Measurements from ENCODE around the gene PTPN11.

The PTPN11 gene

DNA sequence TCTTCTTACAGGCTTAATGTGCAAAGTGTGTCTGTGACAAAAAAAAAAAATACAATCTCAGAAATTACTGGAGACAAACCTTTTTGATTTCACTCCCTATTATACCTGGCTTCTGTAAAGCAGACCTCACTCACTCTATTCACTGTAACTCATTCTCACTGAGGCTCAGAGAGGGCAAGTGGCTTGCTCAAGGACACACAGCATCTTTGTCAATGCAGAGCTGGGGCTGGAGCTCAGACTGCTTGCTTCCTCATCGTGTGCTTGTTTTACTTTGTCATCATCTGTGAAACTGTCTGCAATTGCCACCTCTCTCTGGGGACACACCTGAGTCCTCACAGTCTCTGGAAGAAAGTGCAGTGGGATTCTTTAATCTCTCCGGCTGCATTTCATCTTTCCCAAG is 120.0 kb downstream of the PTPN11 start:
- DNase-seq (ENCODE audit: low read depth in 1 of 2, low spot score in 1 of 2): no peak

DNA sequence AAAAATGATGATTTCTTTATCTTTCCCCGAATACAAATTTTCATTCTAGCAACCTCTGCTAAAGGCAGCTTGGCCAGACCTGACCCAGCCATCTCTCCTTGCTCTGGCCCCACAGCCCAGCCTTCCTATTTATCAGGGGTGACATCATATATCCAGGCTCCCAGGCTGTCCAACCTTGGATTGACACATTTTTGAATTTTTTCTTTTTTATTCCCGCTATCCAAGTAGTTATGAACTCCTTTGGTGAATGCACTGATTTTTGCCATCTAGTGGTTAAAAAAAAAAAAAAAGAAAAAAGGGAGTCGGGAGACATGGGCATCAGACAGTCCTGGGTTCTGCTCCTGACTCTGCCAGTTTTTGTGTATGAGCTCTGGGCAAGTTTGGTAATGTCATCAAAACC is 120.5 kb downstream of the PTPN11 start:
- no peak for DNase-seq (ENCODE audit: low read depth in 1 of 2, low spot score in 1 of 2)

DNA sequence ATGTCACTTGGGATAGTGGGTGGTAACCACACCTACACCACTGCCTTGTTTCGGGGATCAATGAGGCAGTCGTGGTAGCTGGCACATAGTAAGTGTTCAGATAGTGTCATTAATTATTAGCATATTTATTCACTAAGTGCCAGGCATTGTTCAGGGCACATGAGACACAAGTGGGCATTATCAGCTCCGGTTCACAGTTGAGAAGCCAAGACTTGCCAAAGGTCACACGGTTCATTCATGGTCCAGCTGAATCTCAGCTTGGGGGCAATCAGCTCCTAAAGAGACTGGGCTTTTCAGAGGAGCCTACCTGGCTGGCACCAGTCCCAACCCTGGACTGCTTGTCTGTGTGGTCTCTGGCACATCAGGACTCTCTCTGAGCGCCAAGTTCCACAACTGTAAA is 121.3 kb downstream of the PTPN11 start:
- DNase-seq (ENCODE audit: low read depth in 1 of 2, low spot score in 1 of 2): no peak

DNA sequence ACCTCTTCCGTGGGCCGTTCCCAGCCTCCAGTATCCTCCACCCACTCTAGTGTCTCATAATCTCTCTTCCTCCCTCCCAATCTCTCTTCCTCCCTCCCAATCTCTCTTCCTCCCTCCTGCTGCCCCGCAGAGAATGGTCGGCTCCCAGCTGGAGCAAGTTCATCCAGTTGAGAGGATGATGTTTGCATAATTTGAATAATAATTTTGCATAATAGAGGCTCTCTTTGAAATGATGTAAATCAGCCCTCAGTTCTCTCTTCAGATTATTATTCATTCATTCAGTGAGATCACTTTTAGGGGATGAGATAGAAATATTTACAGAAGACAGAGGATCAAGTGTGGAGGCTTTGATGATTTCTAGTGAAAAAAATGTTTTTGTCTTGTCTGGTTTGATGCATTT is 125.0 kb downstream of the PTPN11 start:
- DNase-seq (ENCODE audit: low read depth in 1 of 2, low spot score in 1 of 2): no peak

DNA sequence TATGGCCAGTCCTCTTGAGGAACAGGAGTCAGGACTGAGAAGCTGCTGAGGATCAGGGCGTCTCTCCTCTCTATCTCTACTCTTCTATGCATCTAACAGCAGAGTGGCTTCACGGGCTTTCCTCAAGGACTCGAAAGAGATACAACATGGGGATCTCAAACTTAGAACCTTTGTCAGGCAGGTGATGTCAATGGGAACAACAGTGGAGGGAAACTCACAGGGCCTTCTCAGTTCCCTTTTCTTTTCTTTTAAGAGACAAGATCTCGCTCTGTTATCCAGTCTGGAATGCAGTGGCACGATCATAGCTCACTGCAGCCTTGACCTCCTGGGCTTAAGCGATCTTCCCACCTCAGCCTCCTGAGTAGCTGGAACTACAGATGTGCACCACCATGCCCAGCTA is 127.6 kb downstream of the PTPN11 start:
- no peak for DNase-seq (ENCODE audit: low read depth in 1 of 2, low spot score in 1 of 2)

DNA sequence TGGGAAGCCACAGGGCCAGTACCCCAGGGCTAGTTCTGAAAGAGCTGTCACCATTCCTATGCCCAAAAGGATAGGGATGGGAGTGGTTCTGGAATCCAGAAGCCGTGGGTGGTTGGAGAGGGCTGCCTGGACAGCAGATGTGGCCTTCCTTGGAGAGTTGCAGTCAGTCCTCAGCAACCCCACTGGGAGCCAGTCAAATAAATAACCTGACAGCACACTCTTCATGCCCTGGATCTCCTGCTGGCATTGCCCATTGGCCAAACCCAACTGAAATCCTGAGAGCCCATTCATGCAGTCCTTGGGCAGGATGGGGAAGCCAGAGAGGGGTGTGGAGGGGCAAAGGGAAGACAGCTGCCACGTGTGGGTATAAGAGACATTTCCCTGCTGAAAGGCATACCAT is 128.2 kb downstream of the PTPN11 start:
- DNase-seq (ENCODE audit: low read depth in 1 of 2, low spot score in 1 of 2): no peak

DNA sequence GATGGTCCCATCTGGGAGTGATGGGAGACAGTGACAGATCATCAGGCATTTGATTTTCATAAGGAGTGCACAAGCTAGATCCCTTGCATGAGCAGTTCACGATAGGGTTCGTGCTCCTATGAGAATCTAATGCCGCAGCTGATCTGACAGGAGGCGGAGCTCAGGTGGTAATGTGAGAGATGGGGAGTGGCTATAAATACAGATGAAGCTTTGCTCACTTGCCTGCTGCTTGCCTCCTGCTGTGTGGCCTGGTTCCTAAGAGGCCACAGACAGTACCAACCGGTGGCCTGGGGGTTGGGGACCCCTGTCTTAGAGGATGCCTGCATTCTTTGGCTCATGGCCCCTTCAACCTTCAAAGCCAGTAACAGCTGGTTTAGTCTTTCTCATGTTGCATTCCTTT is 130.3 kb downstream of the PTPN11 start:
- DNase-seq (ENCODE audit: low read depth in 1 of 2, low spot score in 1 of 2): no peak

DNA sequence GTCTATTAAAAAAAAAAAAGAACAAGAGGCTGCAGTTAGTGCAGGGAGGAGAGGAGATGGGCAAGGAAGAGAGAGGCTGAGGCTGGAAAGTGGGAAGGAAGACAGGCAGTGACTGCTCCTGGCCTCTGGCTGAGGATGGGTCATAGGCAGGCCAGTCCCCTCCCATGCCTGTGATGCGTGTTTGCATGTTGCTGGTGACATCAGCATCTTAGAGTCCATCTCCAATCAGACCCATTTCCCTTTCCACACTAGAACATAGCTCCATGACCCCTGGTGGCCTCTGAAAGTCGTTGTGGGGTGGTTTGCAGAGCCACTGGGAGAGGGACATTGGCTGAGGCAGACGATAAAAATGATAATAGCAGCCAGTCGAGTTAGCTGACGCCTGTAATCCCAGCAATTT is 132.9 kb downstream of the PTPN11 start:
- DNase-seq (ENCODE audit: low read depth in 1 of 2, low spot score in 1 of 2): no peak

DNA sequence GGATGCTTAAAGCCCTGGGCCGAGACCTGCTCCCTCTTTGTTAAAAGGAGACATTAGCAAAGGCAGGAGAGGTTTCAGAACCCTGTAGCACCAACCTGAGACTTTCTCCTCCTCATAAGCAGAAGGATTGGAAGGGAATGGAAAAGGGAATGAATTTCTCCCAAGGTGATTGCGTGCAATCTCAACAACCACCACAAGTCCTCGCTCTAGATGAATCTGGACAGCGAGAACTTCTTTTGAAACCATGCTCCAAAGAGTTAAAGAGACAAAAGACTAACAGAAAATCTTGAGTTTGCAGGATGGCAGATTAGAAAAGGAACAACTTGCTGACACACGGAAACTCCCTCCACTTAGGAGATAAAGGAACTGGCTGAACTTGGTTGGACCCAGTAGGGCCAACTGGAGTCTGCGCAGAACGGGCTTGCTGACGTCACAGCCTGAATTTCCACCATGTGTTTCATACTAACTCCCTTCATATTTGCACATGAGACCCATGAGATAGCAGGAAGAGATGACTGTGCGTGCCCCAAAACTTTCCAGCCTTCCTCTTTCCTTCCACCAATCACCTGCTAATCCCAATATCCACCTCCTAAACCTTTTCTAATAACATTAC is 137.0 kb downstream of the PTPN11 start:
- no peak for DNase-seq (ENCODE audit: low read depth in 1 of 2, low spot score in 1 of 2)

DNA sequence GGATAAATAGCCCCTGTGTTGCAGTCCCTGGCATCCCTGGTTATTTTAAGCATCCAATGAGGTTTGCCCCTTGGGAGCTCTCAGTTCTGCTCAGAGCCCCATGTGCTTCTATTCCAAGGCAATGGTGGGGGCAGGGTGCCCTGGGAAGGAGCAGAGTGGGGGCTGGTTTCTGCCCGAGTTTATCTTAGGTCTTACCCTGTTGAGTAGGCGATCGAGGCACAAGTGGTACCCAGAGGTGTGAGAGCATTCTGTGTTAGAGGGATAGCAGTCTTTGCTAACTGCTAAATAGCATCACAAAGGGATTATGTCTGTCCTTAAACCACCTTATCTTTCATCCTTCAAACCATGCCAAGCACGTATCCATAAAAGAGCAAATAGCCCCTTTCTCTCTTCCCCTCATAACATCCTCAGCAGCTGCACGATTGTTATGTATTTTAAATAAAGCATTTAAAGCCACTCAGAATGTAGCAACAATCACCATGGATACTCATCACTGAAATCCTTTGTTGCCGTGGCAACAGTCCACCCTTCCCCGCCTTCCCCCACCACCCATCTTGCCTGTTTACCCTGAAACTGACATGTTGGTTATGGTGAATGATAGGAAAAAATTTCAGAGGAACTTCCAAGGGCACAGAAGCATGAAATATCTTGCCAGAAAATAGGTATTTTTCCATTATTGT is 139.3 kb downstream of the PTPN11 start:
- DNase-seq (ENCODE audit: low read depth in 1 of 2, low spot score in 1 of 2): no peak
